ENCODE results near the gene LRP1. TPM values are rescaled to one million over a fixed set of nuclear protein-coding genes. Genes with fewer than 3 reads are reported as not detected.
A peak's percentile ranks its signal among the peaks of the same experiment; 100 is the strongest.

LRP1 gene
- total and polyA plus RNA-seq, 2 of the 13 experiments (the other 11 are each of a cell fraction or from before 2014, with no cell fraction given) = 14.7 to 30.8 TPM

GRCh38 chr12:57224973-57225679 is 96.8 kb downstream of the LRP1 start (continued):
- TF ChIP-seq ZNF710 (CRISPR knock-in tag; IDR thresholded peaks at IDR 0.05; ENCODE audit: borderline replicate concordance) (no peak), TCF7 (IDR thresholded peaks at IDR 0.05; ENCODE audit: low read depth) (no peak), PCBP2 (optimal IDR thresholded peaks at IDR 0.05; ENCODE audit: low read depth, low read length, poor library complexity, severe bottlenecking) (no peak), MAFK (conservative IDR thresholded peaks at IDR 0.05 in 1 of 2, IDR thresholded peaks at IDR 0.05 in 1 of 2; ENCODE audit: low read length in 2 of 2) (no peak), ZNF558 (CRISPR knock-in tag; IDR thresholded peaks at IDR 0.05; ENCODE audit: borderline replicate concordance) (no peak), LBX2 (CRISPR knock-in tag; IDR thresholded peaks at IDR 0.05; ENCODE audit: borderline replicate concordance) (no peak), ZFP91 (CRISPR knock-in tag; IDR thresholded peaks at IDR 0.05; ENCODE audit: borderline replicate concordance) (peak; percentile 58; the same call in 1 of the 2 replicates), NFE2L2 (IDR thresholded peaks at IDR 0.05; ENCODE audit: low read length) (no peak), FOXK1 (CRISPR knock-in tag; IDR thresholded peaks at IDR 0.05; ENCODE audit: borderline replicate concordance, low read depth) (no peak), ZNF430 (CRISPR knock-in tag; IDR thresholded peaks at IDR 0.05) (no peak), ZFP82 (CRISPR knock-in tag; IDR thresholded peaks at IDR 0.05; ENCODE audit: borderline replicate concordance) (no peak), ZFYVE20 (CRISPR knock-in tag; IDR thresholded peaks at IDR 0.05; ENCODE audit: borderline replicate concordance, low read depth) (no peak), ZBTB40 (IDR thresholded peaks at IDR 0.05) (no peak), ZBTB40 (CRISPR knock-in tag; IDR thresholded peaks at IDR 0.05) (0 out of 2 replicates have a peak, but pooled peaks have one; percentile 19), RAD21 (CRISPR knock-in tag; IDR thresholded peaks at IDR 0.05) (peak; percentile 65; the same call in 1 of the 2 replicates), STAG1 (CRISPR knock-in tag; IDR thresholded peaks at IDR 0.05) (peak; percentile 39)

Measured in HepG2 (cell line).